Measurements from ENCODE around the gene ARL4A. TPM values are rescaled to one million over a fixed set of nuclear protein-coding genes. Genes with fewer than 3 reads are reported as not detected.

ARL4A gene
- total and polyA plus RNA-seq, 9 of the 15 experiments (the other 6 are each of a cell fraction or from before 2014, with no cell fraction given): 118 to 688 (median 172) TPM

DNA sequence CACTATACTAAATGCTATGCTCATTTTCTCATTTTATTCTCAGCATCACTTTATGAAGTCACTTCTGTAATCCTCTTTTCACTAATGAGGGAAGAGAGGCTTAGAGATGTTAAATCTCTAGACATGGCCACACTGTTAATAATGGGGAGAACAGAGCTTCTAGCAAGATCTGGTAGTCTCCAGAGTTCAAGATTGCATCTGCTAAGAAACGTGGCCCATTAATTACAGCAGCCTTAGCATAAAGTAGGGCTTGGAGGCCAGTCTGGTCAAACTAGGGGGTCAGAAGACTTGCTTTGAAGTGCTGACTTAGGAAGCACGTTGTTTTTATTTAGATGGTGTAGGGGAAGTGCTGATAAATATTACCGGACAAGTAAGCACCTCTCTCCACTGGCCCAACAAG, 29.3 kb downstream of the ARL4A start (continued):
- TF ChIP-seq, protein P1, sequence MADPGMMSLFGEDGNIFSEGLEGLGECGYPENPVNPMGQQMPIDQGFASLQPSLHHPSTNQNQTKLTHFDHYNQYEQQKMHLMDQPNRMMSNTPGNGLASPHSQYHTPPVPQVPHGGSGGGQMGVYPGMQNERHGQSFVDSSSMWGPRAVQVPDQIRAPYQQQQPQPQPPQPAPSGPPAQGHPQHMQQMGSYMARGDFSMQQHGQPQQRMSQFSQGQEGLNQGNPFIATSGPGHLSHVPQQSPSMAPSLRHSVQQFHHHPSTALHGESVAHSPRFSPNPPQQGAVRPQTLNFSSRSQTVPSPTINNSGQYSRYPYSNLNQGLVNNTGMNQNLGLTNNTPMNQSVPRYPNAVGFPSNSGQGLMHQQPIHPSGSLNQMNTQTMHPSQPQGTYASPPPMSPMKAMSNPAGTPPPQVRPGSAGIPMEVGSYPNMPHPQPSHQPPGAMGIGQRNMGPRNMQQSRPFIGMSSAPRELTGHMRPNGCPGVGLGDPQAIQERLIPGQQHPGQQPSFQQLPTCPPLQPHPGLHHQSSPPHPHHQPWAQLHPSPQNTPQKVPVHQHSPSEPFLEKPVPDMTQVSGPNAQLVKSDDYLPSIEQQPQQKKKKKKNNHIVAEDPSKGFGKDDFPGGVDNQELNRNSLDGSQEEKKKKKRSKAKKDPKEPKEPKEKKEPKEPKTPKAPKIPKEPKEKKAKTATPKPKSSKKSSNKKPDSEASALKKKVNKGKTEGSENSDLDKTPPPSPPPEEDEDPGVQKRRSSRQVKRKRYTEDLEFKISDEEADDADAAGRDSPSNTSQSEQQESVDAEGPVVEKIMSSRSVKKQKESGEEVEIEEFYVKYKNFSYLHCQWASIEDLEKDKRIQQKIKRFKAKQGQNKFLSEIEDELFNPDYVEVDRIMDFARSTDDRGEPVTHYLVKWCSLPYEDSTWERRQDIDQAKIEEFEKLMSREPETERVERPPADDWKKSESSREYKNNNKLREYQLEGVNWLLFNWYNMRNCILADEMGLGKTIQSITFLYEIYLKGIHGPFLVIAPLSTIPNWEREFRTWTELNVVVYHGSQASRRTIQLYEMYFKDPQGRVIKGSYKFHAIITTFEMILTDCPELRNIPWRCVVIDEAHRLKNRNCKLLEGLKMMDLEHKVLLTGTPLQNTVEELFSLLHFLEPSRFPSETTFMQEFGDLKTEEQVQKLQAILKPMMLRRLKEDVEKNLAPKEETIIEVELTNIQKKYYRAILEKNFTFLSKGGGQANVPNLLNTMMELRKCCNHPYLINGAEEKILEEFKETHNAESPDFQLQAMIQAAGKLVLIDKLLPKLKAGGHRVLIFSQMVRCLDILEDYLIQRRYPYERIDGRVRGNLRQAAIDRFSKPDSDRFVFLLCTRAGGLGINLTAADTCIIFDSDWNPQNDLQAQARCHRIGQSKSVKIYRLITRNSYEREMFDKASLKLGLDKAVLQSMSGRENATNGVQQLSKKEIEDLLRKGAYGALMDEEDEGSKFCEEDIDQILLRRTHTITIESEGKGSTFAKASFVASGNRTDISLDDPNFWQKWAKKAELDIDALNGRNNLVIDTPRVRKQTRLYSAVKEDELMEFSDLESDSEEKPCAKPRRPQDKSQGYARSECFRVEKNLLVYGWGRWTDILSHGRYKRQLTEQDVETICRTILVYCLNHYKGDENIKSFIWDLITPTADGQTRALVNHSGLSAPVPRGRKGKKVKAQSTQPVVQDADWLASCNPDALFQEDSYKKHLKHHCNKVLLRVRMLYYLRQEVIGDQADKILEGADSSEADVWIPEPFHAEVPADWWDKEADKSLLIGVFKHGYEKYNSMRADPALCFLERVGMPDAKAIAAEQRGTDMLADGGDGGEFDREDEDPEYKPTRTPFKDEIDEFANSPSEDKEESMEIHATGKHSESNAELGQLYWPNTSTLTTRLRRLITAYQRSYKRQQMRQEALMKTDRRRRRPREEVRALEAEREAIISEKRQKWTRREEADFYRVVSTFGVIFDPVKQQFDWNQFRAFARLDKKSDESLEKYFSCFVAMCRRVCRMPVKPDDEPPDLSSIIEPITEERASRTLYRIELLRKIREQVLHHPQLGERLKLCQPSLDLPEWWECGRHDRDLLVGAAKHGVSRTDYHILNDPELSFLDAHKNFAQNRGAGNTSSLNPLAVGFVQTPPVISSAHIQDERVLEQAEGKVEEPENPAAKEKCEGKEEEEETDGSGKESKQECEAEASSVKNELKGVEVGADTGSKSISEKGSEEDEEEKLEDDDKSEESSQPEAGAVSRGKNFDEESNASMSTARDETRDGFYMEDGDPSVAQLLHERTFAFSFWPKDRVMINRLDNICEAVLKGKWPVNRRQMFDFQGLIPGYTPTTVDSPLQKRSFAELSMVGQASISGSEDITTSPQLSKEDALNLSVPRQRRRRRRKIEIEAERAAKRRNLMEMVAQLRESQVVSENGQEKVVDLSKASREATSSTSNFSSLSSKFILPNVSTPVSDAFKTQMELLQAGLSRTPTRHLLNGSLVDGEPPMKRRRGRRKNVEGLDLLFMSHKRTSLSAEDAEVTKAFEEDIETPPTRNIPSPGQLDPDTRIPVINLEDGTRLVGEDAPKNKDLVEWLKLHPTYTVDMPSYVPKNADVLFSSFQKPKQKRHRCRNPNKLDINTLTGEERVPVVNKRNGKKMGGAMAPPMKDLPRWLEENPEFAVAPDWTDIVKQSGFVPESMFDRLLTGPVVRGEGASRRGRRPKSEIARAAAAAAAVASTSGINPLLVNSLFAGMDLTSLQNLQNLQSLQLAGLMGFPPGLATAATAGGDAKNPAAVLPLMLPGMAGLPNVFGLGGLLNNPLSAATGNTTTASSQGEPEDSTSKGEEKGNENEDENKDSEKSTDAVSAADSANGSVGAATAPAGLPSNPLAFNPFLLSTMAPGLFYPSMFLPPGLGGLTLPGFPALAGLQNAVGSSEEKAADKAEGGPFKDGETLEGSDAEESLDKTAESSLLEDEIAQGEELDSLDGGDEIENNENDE (IDR thresholded peaks at IDR 0.05; ENCODE audit: low read depth, low read length): no peak
- no peak for TF ChIP-seq ZNF12 (CRISPR knock-in tag; IDR thresholded peaks at IDR 0.05)
- TF ChIP-seq GATAD2A (IDR thresholded peaks at IDR 0.05): peak; percentile 27; the same call in 1 of the 2 replicates
- TF ChIP-seq, protein P2, sequence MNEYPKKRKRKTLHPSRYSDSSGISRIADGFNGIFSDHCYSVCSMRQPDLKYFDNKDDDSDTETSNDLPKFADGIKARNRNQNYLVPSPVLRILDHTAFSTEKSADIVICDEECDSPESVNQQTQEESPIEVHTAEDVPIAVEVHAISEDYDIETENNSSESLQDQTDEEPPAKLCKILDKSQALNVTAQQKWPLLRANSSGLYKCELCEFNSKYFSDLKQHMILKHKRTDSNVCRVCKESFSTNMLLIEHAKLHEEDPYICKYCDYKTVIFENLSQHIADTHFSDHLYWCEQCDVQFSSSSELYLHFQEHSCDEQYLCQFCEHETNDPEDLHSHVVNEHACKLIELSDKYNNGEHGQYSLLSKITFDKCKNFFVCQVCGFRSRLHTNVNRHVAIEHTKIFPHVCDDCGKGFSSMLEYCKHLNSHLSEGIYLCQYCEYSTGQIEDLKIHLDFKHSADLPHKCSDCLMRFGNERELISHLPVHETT (CRISPR knock-in tag; conservative IDR thresholded peaks at IDR 0.05 in 1 of 2, IDR thresholded peaks at IDR 0.05 in 1 of 2): no peak
- TF ChIP-seq FOXK2 (conservative IDR thresholded peaks at IDR 0.05 in 1 of 2, IDR thresholded peaks at IDR 0.05 in 1 of 2; ENCODE audit: low read depth in 2 of 2): no peak
- TF ChIP-seq, protein P3, sequence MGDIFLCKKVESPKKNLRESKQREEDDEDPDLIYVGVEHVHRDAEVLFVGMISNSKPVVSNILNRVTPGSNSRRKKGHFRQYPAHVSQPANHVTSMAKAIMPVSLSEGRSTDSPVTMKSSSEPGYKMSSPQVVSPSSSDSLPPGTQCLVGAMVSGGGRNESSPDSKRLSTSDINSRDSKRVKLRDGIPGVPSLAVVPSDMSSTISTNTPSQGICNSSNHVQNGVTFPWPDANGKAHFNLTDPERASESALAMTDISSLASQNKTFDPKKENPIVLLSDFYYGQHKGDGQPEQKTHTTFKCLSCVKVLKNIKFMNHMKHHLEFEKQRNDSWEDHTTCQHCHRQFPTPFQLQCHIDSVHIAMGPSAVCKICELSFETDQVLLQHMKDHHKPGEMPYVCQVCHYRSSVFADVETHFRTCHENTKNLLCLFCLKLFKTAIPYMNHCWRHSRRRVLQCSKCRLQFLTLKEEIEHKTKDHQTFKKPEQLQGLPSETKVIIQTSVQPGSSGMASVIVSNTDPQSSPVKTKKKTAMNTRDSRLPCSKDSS (IDR thresholded peaks at IDR 0.05; ENCODE audit: low read depth, partially characterized antibody): no peak
- TF ChIP-seq CREM (IDR thresholded peaks at IDR 0.05; ENCODE audit: low read depth): no peak
